PFSK-1 (cell line): ENCODE results near the gene GPR107.

ENCODE experiments used
- FOXP2 ChIP-seq: optimal IDR thresholded peaks from 2 replicates; pipeline ENCODE3; 2011; ENCODE audit warnings: borderline replicate concordance, control low read depth, inconsistent platforms; ENCODE audit not compliant: insufficient read depth; ENCODE audit errors: extremely low read length, extremely low read depth
- POLR2AphosphoS5 ChIP-seq: IDR thresholded peaks from 2 replicates; pipeline ENCODE4 v1.6.1; 2012; ENCODE audit warnings: low read depth, mild to moderate bottlenecking, control low read depth, low read length, moderate library complexity
- REST ChIP-seq, 2 experiments: IDR thresholded peaks; 2 replicates each; pipeline versions ENCODE4 v1.6.1 to v1.8.0; 2011 to 2012; ENCODE audit warnings: low read depth in 2 of 2, low read length in 2 of 2, control low read depth in 1 of 2, inconsistent platforms in 1 of 2, mild to moderate bottlenecking in 1 of 2, moderate library complexity in 1 of 2; ENCODE audit not compliant: insufficient read depth in 1 of 2
- SIN3A ChIP-seq: IDR thresholded peaks from 2 replicates; pipeline ENCODE4 v1.6.1; 2012; ENCODE audit warnings: mild to moderate bottlenecking, low read length, moderate library complexity, borderline replicate concordance; ENCODE audit not compliant: insufficient read depth
- TAF1 ChIP-seq: IDR thresholded peaks from 2 replicates; pipeline ENCODE4 v1.6.1; 2012; ENCODE audit warnings: low read length, control low read depth, borderline replicate concordance; ENCODE audit not compliant: insufficient read depth

GPR107 gene

GRCh38 chr9:130157079-130157478, 103.4 kb downstream of the GPR107 start:
- no peak for TF ChIP-seq POLR2AphosphoS5
- no peak for TF ChIP-seq SIN3A
- no peak for TF ChIP-seq TAF1
- no peak for TF ChIP-seq FOXP2
- TF ChIP-seq REST (IDR thresholded peaks at IDR 0.05; ENCODE audit: insufficient read depth in 1 of 2, low read depth in 2 of 2, low read length in 2 of 2) = no peak

DNA sequence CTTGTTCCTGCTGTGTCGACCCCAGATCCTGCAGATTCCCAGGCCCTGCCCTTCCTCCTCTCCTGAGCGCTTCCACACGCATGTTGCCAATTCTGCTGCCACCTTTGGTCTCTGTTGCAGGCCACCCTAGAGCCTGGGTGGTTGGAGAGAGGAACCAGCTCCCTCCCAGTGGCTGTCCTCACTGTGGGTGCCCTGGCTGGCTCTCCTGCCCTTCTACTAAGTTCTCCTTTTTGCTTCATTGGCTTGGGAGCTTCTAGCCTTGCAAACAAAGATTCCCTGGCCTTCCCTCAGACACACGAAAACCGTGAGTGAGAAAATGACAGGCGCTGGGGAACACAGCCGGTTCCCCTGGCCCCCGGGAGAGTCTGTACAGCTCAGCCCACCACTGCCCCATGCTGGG, 104.3 kb downstream of the GPR107 start:
- TF ChIP-seq TAF1 = no peak
- no peak for TF ChIP-seq POLR2AphosphoS5

DNA sequence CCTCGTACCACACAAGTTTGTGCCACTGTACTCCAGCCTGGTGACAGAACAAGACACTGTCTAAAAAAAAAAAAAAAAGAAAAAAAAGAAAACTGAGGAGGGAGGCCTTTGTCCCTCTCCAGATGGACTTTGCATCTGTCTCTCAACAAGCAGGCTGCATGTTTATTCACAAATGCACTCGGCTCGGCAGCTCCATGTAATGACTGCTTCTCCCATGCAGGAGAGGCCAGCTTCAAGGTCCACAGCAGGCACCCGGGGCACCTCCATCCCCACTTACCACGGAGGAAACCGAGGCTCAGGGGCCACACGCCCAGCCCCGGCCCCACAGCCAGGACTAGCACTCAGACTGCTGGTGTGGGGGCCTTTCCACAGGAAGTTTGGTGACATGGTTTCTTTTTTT, 105.4 kb downstream of the GPR107 start:
- TF ChIP-seq REST (IDR thresholded peaks at IDR 0.05; ENCODE audit: insufficient read depth in 1 of 2, low read depth in 2 of 2, low read length in 2 of 2) = no peak
- no peak for TF ChIP-seq POLR2AphosphoS5
- TF ChIP-seq SIN3A = no peak
- no peak for TF ChIP-seq TAF1
- TF ChIP-seq FOXP2 = no peak

GRCh38 chr9:130159915-130160670, 106.4 kb downstream of the GPR107 start:
- TF ChIP-seq REST (IDR thresholded peaks at IDR 0.05; ENCODE audit: insufficient read depth in 1 of 2, low read depth in 2 of 2, low read length in 2 of 2) (no peak), SIN3A (no peak), FOXP2 (no peak), POLR2AphosphoS5 (no peak), TAF1 (no peak)

DNA sequence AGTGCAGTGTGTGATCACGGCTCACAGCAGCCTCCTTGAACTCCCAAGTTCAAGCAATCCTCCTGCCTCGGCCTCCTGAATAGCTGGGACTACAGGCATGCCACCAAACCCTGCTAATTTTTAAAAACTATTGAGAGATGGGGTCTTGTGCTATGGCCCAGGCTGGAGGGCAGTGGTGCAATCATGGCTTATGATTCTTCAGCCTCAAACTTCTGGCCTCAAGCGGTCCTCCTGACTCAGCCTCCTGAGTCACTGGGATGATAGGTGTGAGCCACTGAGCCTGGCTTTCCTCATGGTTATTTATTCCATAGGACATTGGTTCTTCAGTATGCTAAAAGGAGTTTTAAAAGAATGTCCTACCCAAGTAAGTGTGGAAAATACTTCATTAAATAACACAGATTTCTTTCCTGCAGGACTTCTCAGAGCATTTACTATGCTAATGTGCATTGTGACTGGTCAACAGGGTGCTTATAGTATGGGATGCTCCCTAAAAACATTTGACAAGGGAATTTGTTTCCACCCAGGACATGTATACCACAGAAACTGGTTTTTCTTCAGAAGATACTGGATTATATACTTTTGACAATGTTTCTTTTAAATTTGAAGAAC, 107.3 kb downstream of the GPR107 start:
- TF ChIP-seq TAF1 (no peak), SIN3A (no peak), FOXP2 (no peak), REST (IDR thresholded peaks at IDR 0.05; ENCODE audit: insufficient read depth in 1 of 2, low read depth in 2 of 2, low read length in 2 of 2) (no peak), POLR2AphosphoS5 (no peak)
